Parathyroid adenoma (tissue), 2 donors: ENCODE data around the gene HOTAIR.

Experiments used
- H2AFZ ChIP-seq: fragments of 300-600 bp; sonication (generic); one replicate; pipeline ENCODE4 v1.7.0; 2017; ENCODE audit warnings: antibody characterized with exemption, mild to moderate bottlenecking
- H3K27ac ChIP-seq: fragments of 300-600 bp; sonication (generic); one replicate; pipeline ENCODE4 v1.7.0; 2017
- H3K27me3 ChIP-seq: fragments of 300-600 bp; sonication (generic); one replicate; pipeline ENCODE4 v1.7.0; 2017; ENCODE audit warnings: low read length; ENCODE audit not compliant: control insufficient read depth, insufficient read depth
- H3K36me3 ChIP-seq: fragments of 300-600 bp; sonication (generic); one replicate; pipeline ENCODE4 v1.7.0; 2017; ENCODE audit warnings: low read length; ENCODE audit not compliant: control insufficient read depth, insufficient read depth
- H3K4me1 ChIP-seq: fragments of 300-600 bp; sonication (generic); one replicate; pipeline ENCODE4 v1.7.0; 2017; ENCODE audit warnings: control low read depth
- H3K4me2 ChIP-seq: fragments of 300-600 bp; sonication (generic); one replicate; pipeline ENCODE4 v1.7.0; 2017; ENCODE audit warnings: low read length
- H3K4me3 ChIP-seq: fragments of 300-600 bp; sonication (generic); one replicate; pipeline ENCODE4 v1.7.0; 2017; ENCODE audit warnings: low read depth, low read length
- H3K79me2 ChIP-seq: fragments of 300-600 bp; sonication (generic); one replicate; pipeline ENCODE4 v1.7.0; 2017; ENCODE audit warnings: control low read depth
- H3K9ac ChIP-seq: fragments of 300-600 bp; sonication (generic); one replicate; pipeline ENCODE4 v1.7.0; 2017; ENCODE audit warnings: mild to moderate bottlenecking
- H3K9me3 ChIP-seq: fragments of 300-600 bp; sonication (generic); one replicate; pipeline ENCODE4 v1.7.0; 2017; ENCODE audit warnings: low read length; ENCODE audit not compliant: control insufficient read depth
- TF ChIP-seq, protein P1 (sequence below): fragments of 300-600 bp; sonication (generic); IDR thresholded peaks from one replicate; pipeline ENCODE4 v1.7.0; 2017; ENCODE audit warnings: antibody characterized with exemption, mild to moderate bottlenecking
- donor health status: primary hyperparathyroidism.

The HOTAIR gene

DNA sequence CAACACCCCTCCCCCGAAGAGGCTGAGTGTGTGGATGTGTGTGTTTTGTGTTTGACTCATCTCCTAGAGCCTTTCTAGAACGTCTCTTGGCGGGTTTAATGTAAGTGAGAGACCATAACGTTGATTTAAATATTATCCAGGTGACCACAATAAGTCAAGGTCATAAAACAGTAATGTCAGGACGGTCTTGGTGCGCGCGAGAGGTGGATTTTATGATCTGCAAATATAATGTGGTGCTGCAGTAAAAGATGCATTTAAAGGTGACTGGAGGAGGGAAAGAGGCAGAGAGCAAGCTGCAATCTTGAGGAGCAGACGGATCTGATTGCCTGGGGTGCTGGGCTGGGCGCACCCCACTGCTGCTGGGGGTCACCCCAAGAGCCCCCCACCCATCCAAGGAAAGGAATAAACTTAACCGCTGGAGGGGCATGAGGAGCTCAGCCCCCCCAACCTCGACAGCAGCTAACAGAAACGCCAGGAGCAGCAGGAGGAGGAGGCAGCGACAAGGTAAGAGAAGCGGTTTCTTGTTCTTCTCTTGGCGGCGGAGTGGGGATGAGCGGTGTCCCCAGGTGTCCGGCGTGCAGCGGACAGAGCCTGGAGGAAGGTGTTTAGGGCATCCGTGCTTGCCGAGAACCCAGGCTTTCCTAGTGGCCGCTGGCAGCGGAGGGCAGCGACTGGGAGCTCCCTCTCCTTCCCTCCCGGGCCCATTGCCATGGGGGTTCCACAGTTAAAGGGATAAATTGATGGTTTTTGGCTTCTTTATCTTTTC is 15.7 kb upstream of the HOTAIR start:
- H3K4me1 ChIP-seq, result no peaks in the 10 kb centered on the region
- no peaks in the 10 kb centered on the region for H3K9me3 ChIP-seq
- H2AFZ ChIP-seq, result no peak overlapping the region
- TF ChIP-seq, protein P1, sequence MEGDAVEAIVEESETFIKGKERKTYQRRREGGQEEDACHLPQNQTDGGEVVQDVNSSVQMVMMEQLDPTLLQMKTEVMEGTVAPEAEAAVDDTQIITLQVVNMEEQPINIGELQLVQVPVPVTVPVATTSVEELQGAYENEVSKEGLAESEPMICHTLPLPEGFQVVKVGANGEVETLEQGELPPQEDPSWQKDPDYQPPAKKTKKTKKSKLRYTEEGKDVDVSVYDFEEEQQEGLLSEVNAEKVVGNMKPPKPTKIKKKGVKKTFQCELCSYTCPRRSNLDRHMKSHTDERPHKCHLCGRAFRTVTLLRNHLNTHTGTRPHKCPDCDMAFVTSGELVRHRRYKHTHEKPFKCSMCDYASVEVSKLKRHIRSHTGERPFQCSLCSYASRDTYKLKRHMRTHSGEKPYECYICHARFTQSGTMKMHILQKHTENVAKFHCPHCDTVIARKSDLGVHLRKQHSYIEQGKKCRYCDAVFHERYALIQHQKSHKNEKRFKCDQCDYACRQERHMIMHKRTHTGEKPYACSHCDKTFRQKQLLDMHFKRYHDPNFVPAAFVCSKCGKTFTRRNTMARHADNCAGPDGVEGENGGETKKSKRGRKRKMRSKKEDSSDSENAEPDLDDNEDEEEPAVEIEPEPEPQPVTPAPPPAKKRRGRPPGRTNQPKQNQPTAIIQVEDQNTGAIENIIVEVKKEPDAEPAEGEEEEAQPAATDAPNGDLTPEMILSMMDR, result no peak
- no peak overlapping the region for H3K9ac ChIP-seq
- H3K4me2 ChIP-seq, result no peak overlapping the region
- no peak overlapping the region for H3K4me3 ChIP-seq
- no peaks in the 10 kb centered on the region for H3K36me3 ChIP-seq
- H3K27me3 ChIP-seq, result peaks cover 42% of the 10 kb centered on the region
- H3K79me2 ChIP-seq, result no peaks in the 10 kb centered on the region
- no peak overlapping the region for H3K27ac ChIP-seq

DNA sequence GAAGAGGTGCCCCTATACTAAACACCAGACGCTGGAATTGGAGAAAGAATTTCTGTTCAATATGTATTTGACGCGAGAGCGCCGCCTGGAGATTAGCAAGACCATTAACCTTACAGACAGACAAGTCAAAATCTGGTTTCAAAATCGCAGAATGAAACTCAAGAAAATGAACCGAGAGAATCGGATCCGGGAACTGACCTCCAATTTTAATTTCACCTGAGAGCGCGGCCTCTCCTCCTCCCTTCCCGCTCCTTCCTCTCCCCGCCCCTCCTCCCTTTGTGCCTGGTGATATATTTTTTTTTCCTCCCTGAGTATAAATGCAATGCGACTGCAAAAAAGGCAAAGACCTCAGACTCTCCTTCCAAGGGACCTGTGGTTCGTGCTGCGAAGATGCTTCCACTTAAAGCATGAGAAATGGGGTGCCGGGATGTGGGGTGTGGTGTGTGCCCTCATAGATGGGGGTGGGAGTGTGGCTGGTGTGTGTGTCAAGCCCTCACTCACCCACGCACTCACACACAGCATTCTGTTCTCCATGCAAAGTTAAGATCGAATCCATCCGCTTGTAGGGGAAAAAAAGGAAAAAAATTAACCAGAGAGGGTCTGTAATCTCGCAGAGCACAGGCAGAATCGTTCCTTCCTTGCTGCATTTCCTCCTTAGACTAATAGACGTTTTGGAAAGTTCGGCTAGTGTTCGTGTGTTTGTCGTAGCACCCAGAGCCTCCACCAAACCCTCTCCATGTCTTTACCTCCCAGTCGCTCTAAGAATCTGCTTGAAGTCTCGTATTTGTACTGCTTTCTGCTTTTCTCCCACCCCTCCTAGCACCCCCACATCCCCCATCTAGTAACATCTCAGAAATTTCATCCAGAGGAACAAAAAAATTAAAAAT is 14.7 kb upstream of the HOTAIR start:
- Histone ChIP-seq H3K9me3 (no peaks in the 10 kb centered on the region), H3K27ac (no peak overlapping the region), H3K79me2 (no peaks in the 10 kb centered on the region), H3K27me3 (peaks cover 38% of the 10 kb centered on the region), H3K4me2 (no peak overlapping the region), H3K4me1 (no peaks in the 10 kb centered on the region), H3K4me3 (no peak overlapping the region), H3K36me3 (no peaks in the 10 kb centered on the region), H2AFZ (no peak overlapping the region), H3K9ac (no peak overlapping the region)
- TF ChIP-seq, protein P1, result no peak

DNA sequence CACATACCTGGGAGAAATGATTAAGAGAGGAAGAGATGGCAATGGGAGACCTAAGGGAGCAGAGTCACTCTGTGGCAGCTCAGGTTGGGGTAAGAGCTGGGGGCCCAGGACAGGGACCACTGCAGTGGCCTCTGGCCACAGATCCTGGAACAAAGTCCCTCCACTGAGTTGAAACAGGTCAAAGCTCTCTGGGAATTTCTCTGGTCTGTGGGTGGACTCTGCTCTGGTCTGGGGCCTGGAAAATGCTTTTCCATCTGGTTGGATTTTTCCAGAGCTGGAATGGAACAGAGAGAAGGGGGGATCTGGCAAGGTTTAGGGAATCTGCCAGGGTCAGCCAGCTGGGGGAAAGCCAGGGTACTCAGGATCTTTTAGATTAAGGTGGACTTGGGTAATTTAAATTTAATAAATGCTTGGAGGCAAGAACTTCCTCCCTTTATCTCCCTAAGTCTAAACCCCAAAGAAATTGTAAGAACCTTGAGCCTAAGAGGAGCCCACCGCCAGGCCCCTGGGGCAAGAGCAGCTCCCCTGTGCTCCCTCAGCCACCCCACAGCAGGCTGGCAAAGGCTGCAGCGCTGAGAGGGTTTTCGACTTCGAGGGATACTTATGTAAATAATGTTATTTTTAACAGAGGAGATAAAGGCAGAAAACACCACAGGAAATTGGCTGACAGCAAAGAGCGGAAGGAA is 13.9 kb upstream of the HOTAIR start:
- TF ChIP-seq, protein P1, result no peak
- H3K36me3 ChIP-seq, result no peaks in the 10 kb centered on the region
- no peak overlapping the region for H3K27ac ChIP-seq
- H3K27me3 ChIP-seq, result peaks cover 36% of the 10 kb centered on the region
- H3K4me1 ChIP-seq, result no peaks in the 10 kb centered on the region
- no peak overlapping the region for H3K9ac ChIP-seq
- H3K4me3 ChIP-seq, result no peak overlapping the region
- H3K9me3 ChIP-seq, result no peaks in the 10 kb centered on the region
- H3K4me2 ChIP-seq, result no peak overlapping the region
- no peaks in the 10 kb centered on the region for H3K79me2 ChIP-seq
- no peak overlapping the region for H2AFZ ChIP-seq

DNA sequence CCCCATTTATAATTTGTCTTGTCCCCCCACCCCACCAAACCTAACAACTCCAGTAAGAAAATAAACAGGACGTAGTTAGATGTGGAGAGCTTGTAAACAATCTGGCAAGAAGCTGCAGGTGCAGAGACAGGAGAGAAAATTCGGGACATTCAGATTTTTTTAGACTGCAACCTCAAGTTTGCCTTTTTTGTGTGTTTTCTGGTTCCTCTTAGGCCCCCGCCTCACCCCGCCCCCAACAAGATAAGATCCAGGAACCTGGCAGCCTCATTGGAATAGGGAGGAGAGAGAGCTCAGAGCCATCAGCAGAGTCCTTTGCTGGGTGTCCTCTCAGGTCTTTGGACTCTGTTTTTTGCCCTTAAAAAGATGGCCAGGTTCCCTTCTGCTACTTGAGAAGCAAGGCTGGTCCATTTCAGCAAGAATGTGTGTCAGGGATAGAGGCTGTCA is 13.1 kb upstream of the HOTAIR start:
- H3K9me3 ChIP-seq, result no peaks in the 10 kb centered on the region
- TF ChIP-seq, protein P1, result no peak

More for the DNA sequence above, 13.1 kb upstream of the HOTAIR start:
- peaks cover 35% of the 10 kb centered on the region for H3K27me3 ChIP-seq
- no peaks in the 10 kb centered on the region for H3K36me3 ChIP-seq
- no peak overlapping the region for H3K4me3 ChIP-seq
- H2AFZ ChIP-seq, result no peak overlapping the region
- no peak overlapping the region for H3K27ac ChIP-seq
- no peaks in the 10 kb centered on the region for H3K79me2 ChIP-seq
- H3K4me1 ChIP-seq, result no peaks in the 10 kb centered on the region
- H3K4me2 ChIP-seq, result no peak overlapping the region
- H3K9ac ChIP-seq, result no peak overlapping the region
